Sigmoid colon (tissue), 7 donors: Measurements from ENCODE around the gene MAIP1. TPM values are rescaled to one million over a fixed set of nuclear protein-coding genes. Genes with fewer than 3 reads are reported as not detected.

Source experiments
- DNase-seq: peaks from one replicate; pipeline ENCODE4 v3.0.0-alpha.2; 2019
- H3K27ac ChIP-seq, 4 donors: fragments of 200-600 bp; sonication (generic); one replicate each; pipeline ENCODE4 v1.5.1; 2016 to 2019; ENCODE audit warnings: mild to moderate bottlenecking in 1 of 4
- H3K27me3 ChIP-seq, 3 donors: fragments of 200-600 bp; sonication (generic); one replicate each; pipeline ENCODE4 v1.5.1; 2019; ENCODE audit warnings: mild to moderate bottlenecking in 1 of 3
- H3K36me3 ChIP-seq, 4 donors: fragments of 200-600 bp; sonication (generic); one replicate each; pipeline ENCODE4 v1.5.1; 2016 to 2019
- H3K4me1 ChIP-seq, 4 donors: fragments of 200-600 bp; sonication (generic); one replicate each; pipeline ENCODE4 v1.5.1; 2017 to 2019
- H3K4me3 ChIP-seq, 4 donors: fragments of 200-600 bp; sonication (generic); one replicate each; pipeline ENCODE4 v1.5.1; 2017 to 2019; ENCODE audit warnings: mild to moderate bottlenecking in 2 of 4, moderate library complexity in 1 of 4
- H3K9me3 ChIP-seq, 4 donors: fragments of 200-600 bp in 3 of 4; sonication (generic) in 3 of 4; one replicate each; pipeline versions ENCODE4 v1.5.1 to v1.6.1; 2013 to 2019
- CTCF ChIP-seq, 4 experiments: fragments of 450-650 bp in 3 of 4; fragments of 200-600 bp in 1 of 4; IDR thresholded peaks; one replicate each; pipeline ENCODE4 v1.5.1; 2016 to 2019; ENCODE audit warnings: antibody characterized with exemption in 4 of 4, mild to moderate bottlenecking in 3 of 4, moderate library complexity in 2 of 4
- EP300 ChIP-seq, 4 donors: sonication (generic); formaldehyde crosslinking; IDR thresholded peaks; one replicate each; pipeline ENCODE4 v1.6.1; 2017; ENCODE audit warnings: antibody characterized with exemption in 4 of 4
- POLR2A ChIP-seq, 2 donors: fragments of 450-650 bp; IDR thresholded peaks; one replicate each; pipeline ENCODE4 v1.6.1; 2016; ENCODE audit warnings: antibody characterized with exemption in 2 of 2, mild to moderate bottlenecking in 2 of 2, moderate library complexity in 2 of 2
- POLR2AphosphoS5 ChIP-seq, 4 donors: sonication (generic); formaldehyde crosslinking; IDR thresholded peaks; one replicate each; pipeline ENCODE4 v1.6.1; 2017; ENCODE audit warnings: antibody characterized with exemption in 4 of 4
- WGBS, 2 donors: extraction: QIAGEN DNeasy Blood & Tissue Kit; methylation state at CpG; one replicate each; pipeline ENCODE4 v1.1.7; 2013; 5-methylcytosine and 5-hydroxymethylcytosine counted together
- intact Hi-C: fragments of 100-400 bp; cut with DNase I; formaldehyde crosslinking; loops from one replicate; pipeline ENCODE4 v1.15.1; 2023
- polyA plus RNA-seq, 3 donors: library from polyadenylated mRNA; stranded (reverse); fragments of 200-250 nt; gene quantifications; one replicate each; pipeline ENCODE4 v1.2.3, GENCODE V29; 2013
- total RNA-seq, 4 donors: library from RNA; depleted of rRNA; stranded (reverse); fragments of >200 nt; gene quantifications; one replicate each; pipeline ENCODE4 v1.1.0, GENCODE V29; 2016
- donor health status: healthy with polysubstance abuse.
- donor health status: Bipolar disorder and iron deficiency.
- donor health status: healthy.

The MAIP1 gene
- total and polyA plus RNA-seq, 7 donors, result 13.3 to 54.1 (median 20.3) TPM

- no peaks in the 10 kb centered on the region for H3K36me3 ChIP-seq
- no peaks in the 10 kb centered on the region for H3K4me1 ChIP-seq
- no peaks in the 10 kb centered on the region for H3K27me3 ChIP-seq
- no peak overlapping the region for H3K27ac ChIP-seq
- 94 to 96% methylated on average over 3 of the region's 3 CpGs for WGBS, 2 donors
- no peak for DNase-seq
- TF ChIP-seq EP300 (IDR thresholded peaks at IDR 0.05), result no peak
- intact Hi-C loops, result no loop called here
- no peaks in the 10 kb centered on the region for H3K9me3 ChIP-seq
- H3K4me3 ChIP-seq, result no peak overlapping the region
These were observed 41.9 kb downstream of the MAIP1 start for GRCh38 chr2:199997296-199997695.

DNA sequence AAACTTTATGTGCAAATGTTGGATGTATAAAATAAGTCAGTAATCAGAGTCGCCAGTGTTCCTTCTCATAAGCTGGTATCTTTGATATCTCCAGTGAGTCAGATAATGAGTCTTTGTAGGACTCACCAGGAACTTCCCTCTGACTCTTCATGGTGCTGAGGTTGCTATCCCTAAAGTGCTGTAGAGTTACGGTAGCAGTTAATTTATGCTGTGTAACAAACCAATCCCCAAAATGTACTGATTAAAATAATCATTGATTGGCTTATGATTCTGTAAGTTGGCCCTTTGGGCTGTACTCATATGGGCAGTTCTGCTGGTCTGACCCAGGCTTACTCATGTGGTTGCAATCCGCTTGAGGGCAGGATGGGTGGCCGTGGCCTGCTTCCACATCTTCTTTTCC lies 43.8 kb downstream of the MAIP1 start:
- H3K4me3 ChIP-seq, result no peak overlapping the region
- H3K9me3 ChIP-seq, result no peaks in the 10 kb centered on the region
- intact Hi-C loops, result no loop called here
- DNase-seq, result no peak
- H3K27ac ChIP-seq, result no peak overlapping the region
- no peak for TF ChIP-seq CTCF (IDR thresholded peaks at IDR 0.05)
- TF ChIP-seq POLR2A (IDR thresholded peaks at IDR 0.05), result no peak
- TF ChIP-seq EP300 (IDR thresholded peaks at IDR 0.05), result no peak
- TF ChIP-seq POLR2AphosphoS5 (IDR thresholded peaks at IDR 0.05), result no peak
- no peaks in the 10 kb centered on the region for H3K36me3 ChIP-seq
- no peaks in the 10 kb centered on the region for H3K27me3 ChIP-seq
- no peaks in the 10 kb centered on the region for H3K4me1 ChIP-seq
- WGBS, 2 donors, result 93 to 95% methylated on average over 4 of the region's 4 CpGs

DNA sequence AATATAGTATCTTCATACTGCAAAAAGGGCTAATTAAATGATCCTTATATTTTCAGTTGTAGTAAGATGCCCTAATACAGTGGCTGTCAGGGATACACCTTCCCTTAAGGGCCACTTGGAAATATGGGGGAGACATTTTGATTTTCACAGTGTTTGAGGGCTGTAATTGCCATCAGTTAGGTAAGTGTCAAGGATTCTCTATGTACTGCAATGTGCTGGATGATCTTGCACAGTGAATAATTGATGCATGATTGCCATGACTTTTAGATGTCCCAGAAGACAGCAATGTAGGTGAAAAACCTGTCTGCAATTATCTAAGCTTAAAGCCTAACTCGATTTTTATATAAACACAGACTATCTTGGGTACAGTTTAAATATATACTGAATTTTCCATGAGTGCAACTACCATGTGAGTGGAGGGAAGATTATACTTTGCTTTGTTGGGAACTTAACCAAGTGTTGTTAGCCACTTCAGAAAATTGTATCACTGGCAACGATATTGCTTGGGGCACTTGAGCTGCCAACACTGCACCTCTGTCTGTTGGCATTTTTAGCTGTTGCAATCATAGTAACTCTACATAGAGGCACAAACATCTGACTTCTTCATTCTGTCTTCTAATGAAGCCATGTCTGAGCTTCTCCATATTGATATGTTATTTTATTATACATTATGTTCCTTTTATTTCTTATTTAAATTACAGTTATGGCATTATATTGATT lies 45.2 kb downstream of the MAIP1 start:
- 81 to 82% methylated on average over 2 of the region's 2 CpGs for WGBS, 2 donors
- Histone ChIP-seq H3K27ac (no peak overlapping the region), H3K4me1 (no peaks in the 10 kb centered on the region), H3K27me3 (no peaks in the 10 kb centered on the region), H3K9me3 (no peaks in the 10 kb centered on the region), H3K36me3 (no peaks in the 10 kb centered on the region), H3K4me3 (no peak overlapping the region)
- intact Hi-C loops, result no loop called here
- TF ChIP-seq EP300 (IDR thresholded peaks at IDR 0.05) (no peak), POLR2A (IDR thresholded peaks at IDR 0.05) (no peak), POLR2AphosphoS5 (IDR thresholded peaks at IDR 0.05) (no peak), CTCF (IDR thresholded peaks at IDR 0.05) (no peak)
- no peak for DNase-seq

DNA sequence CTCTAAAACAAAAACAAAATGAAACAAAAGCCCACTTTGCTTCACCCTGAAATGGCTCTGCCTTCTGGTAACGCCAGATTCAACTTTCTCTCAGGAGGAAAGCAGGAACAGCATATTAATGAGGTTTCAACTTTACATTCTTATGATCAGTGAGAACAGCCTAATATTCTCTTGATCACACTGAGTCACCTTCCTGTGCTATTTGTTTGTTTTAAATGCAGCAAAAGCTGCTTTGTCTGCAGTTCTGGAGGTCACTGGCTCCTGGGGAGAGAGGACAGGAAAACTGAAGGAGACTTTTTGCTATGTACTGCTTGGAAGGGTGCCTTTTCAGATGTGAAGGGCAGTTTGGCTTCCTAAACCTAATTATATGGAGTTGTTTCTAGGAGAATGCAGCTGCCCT lies 48.1 kb downstream of the MAIP1 start:
- Histone ChIP-seq H3K9me3 (peaks cover 0 to 1% (median 0%) of the 10 kb centered on the region in 4 donors), H3K27ac (no peak overlapping the region), H3K36me3 (no peaks in the 10 kb centered on the region), H3K27me3 (no peaks in the 10 kb centered on the region), H3K4me1 (no peaks in the 10 kb centered on the region), H3K4me3 (no peak overlapping the region)
- 80 to 95% methylated on average over 1 of the region's 1 CpG for WGBS, 2 donors
- intact Hi-C loops, result no loop called here
- no peak for TF ChIP-seq POLR2A (IDR thresholded peaks at IDR 0.05)
- TF ChIP-seq POLR2AphosphoS5 (IDR thresholded peaks at IDR 0.05), result no peak
- TF ChIP-seq EP300 (IDR thresholded peaks at IDR 0.05), result no peak
- no peak for TF ChIP-seq CTCF (IDR thresholded peaks at IDR 0.05)
- no peak for DNase-seq

GRCh38 chr2:200005675-200006074 lies 50.3 kb downstream of the MAIP1 start:
- no peaks in the 10 kb centered on the region for H3K27me3 ChIP-seq

DNA sequence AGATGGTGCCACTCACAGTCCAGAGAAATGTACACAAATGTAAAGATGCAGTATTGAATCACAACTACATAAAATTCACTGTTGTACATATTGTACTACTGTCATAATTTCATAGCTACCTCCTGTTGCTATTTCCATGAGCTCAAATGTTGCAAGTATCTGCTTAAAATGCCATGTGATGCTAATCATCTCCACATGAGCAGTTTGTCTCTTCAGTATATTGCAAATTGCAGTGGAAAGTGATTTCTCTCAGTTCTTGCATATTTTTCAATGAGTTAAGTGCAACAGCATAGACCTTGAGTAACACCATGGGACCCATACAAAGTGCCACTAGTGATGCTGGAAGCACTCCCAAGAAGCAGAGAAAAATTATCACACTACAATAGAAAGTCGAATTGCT lies 51.9 kb downstream of the MAIP1 start:
- Histone ChIP-seq H3K36me3 (no peaks in the 10 kb centered on the region), H3K4me1 (no peaks in the 10 kb centered on the region), H3K4me3 (no peak overlapping the region), H3K27ac (no peak overlapping the region), H3K27me3 (no peaks in the 10 kb centered on the region), H3K9me3 (peaks cover 0 to 3% (median 0%) of the 10 kb centered on the region in 4 donors)
- 80 to 87% methylated on average over 1 of the region's 1 CpG for WGBS, 2 donors
- TF ChIP-seq POLR2AphosphoS5 (IDR thresholded peaks at IDR 0.05) (no peak), EP300 (IDR thresholded peaks at IDR 0.05) (no peak), POLR2A (IDR thresholded peaks at IDR 0.05) (no peak), CTCF (IDR thresholded peaks at IDR 0.05) (no peak)
- intact Hi-C loops, result no loop called here
- DNase-seq, result no peak

More at GRCh38 chr2:200005675-200006074, 50.3 kb downstream of the MAIP1 start:
- TF ChIP-seq POLR2AphosphoS5 (IDR thresholded peaks at IDR 0.05) (no peak), POLR2A (IDR thresholded peaks at IDR 0.05) (no peak)
- Histone ChIP-seq H3K9me3 (peaks cover 0 to 3% (median 0%) of the 10 kb centered on the region in 4 donors), H3K4me3 (no peak overlapping the region), H3K36me3 (no peaks in the 10 kb centered on the region), H3K4me1 (no peaks in the 10 kb centered on the region), H3K27ac (no peak overlapping the region)
- intact Hi-C loops, result no loop called here
- DNase-seq, result no peak
